H1 (cell line): ENCODE results near the gene PAIP2. TPM values are rescaled to one million over a fixed set of nuclear protein-coding genes. Genes with fewer than 3 reads are reported as not detected.

Source experiments
- ATF2 ChIP-seq: IDR thresholded peaks from 2 replicates; pipeline ENCODE4 v1.6.1; 2012; ENCODE audit warnings: low read length, inconsistent platforms
- BACH1 ChIP-seq: IDR thresholded peaks from 2 replicates; pipeline ENCODE4 v1.6.1; 2012; ENCODE audit warnings: low read length, improper control_type of control experiment
- EP300 ChIP-seq, 2 experiments: IDR thresholded peaks; 1 replicate in 1 of 2; 2 replicates in 1 of 2; pipeline ENCODE4 v1.6.1; 2011 to 2012; ENCODE audit warnings: low read depth in 2 of 2, low read length in 2 of 2, mild to moderate bottlenecking in 2 of 2, borderline replicate concordance in 1 of 2, inconsistent platforms in 1 of 2, moderate library complexity in 1 of 2
- JUN ChIP-seq: IDR thresholded peaks from 2 replicates; pipeline ENCODE4 v1.6.1; 2011; ENCODE audit warnings: low read depth, mild to moderate bottlenecking, improper control_type of control experiment, low read length
- SP1 ChIP-seq: IDR thresholded peaks from 2 replicates; pipeline ENCODE4 v1.6.1; 2011; ENCODE audit warnings: low read depth, low read length
- SUZ12 ChIP-seq: fragments of 200-600 bp; sonication (generic); IDR thresholded peaks from 2 replicates; pipeline ENCODE4 v1.6.1; 2012; ENCODE audit warnings: mild to moderate bottlenecking, inconsistent platforms, low read length, moderate library complexity, mixed read lengths
- ZNF274 ChIP-seq: IDR thresholded peaks from 2 replicates; pipeline ENCODE4 v1.7.0; 2012; ENCODE audit warnings: low read length, borderline replicate concordance; ENCODE audit errors: extremely low read depth
- polyA plus RNA-seq, 7 experiments: library from polyadenylated mRNA; depleted of rRNA in 3 of 7; stranded (reverse) in 5 of 7; unstranded in 2 of 7; fragments of >200 nt in 5 of 7; fragments of 200-250 nt in 2 of 7; gene quantifications; 1 replicate in 5 of 7; 2 replicates in 1 of 7; 4 replicates in 1 of 7; pipeline versions ENCODE4 v1.2.1 to v1.2.3, GENCODE V29; 2011 to 2013; ENCODE audit warnings: missing spikeins in 2 of 7, mixed read lengths in 2 of 7
- total RNA-seq: library from RNA; stranded (reverse); fragmentation: NEBNext Ultra II Directional; extraction: Animal tissue kit (Norgen Biotek cat#: 25700); gene quantifications from 2 replicates; pipeline ENCODE4 v1.2.1, GENCODE V29; 2021

Gene PAIP2
- total and polyA plus RNA-seq, 2 of the 8 experiments (the other 6 are each of a cell fraction or from before 2014, with no cell fraction given) = 87.6 to 162 TPM

- TF ChIP-seq ATF2 (no peak), BACH1 (no peak), SUZ12 (no peak), JUN (no peak), ZNF274 (no peak), EP300 (IDR thresholded peaks at IDR 0.05; ENCODE audit: borderline replicate concordance in 1 of 2, low read depth in 2 of 2, low read length in 2 of 2) (no peak), SP1 (no peak)
Observed at GRCh38 chr5:139358064-139358463, 16.4 kb downstream of the PAIP2 start (continued).
